Kidney (tissue), 14 donors: ENCODE results near the gene TRIM27. TPM values are rescaled to one million over a fixed set of nuclear protein-coding genes. Genes with fewer than 3 reads are reported as not detected.
"Not testable (repeated sequence)": the region's sequence is repeated elsewhere in the genome, so short reads cannot be mapped to it uniquely, and the experiment has no call there.

Source experiments
- DNase-seq, 5 donors: peaks; one replicate each; pipeline ENCODE4 v3.0.0-alpha.2; 2013 to 2020
- FAIRE-seq: peaks from 2 replicates; lab custom pipeline; 2012; peaks lifted over from hg19 to GRCh38; lab: Jason Lieb, UNC
- H3K27ac ChIP-seq, 2 donors: one replicate each; pipeline ENCODE4 v1.7.0; 2013; ENCODE audit warnings: low read depth in 2 of 2, low read length in 2 of 2, inconsistent platforms in 1 of 2
- H3K27me3 ChIP-seq: one replicate; pipeline ENCODE4 v1.7.1; 2013; ENCODE audit warnings: low read length, inconsistent platforms; ENCODE audit not compliant: control insufficient read depth, insufficient read depth
- H3K36me3 ChIP-seq, 3 donors: one replicate each; pipeline versions ENCODE4 v1.7.0 to v1.7.1; 2013; ENCODE audit warnings: low read length in 3 of 3, control low read depth in 1 of 3, inconsistent platforms in 1 of 3; ENCODE audit not compliant: insufficient read depth in 3 of 3, control insufficient read depth in 2 of 3
- H3K4me1 ChIP-seq, 3 donors: one replicate each; pipeline versions ENCODE4 v1.7.0 to v1.7.1; 2013; ENCODE audit warnings: low read length in 3 of 3, inconsistent platforms in 1 of 3, low read depth in 1 of 3; ENCODE audit not compliant: control insufficient read depth in 2 of 3, insufficient read depth in 2 of 3
- H3K4me3 ChIP-seq, 3 donors: one replicate each; pipeline versions ENCODE4 v1.7.0 to v1.8.1; 2013; ENCODE audit warnings: low read length in 3 of 3, control low read depth in 1 of 3, inconsistent platforms in 1 of 3
- H3K9ac ChIP-seq, 3 donors: one replicate each; pipeline versions ENCODE4 v1.7.0 to v1.7.1; 2013; ENCODE audit warnings: low read length in 3 of 3, control low read depth in 1 of 3, inconsistent platforms in 1 of 3
- H3K9me3 ChIP-seq, 3 donors: one replicate each; pipeline versions ENCODE4 v1.7.0 to v1.7.1; 2013; ENCODE audit warnings: low read length in 3 of 3, control low read depth in 1 of 3, inconsistent platforms in 1 of 3; ENCODE audit not compliant: control insufficient read depth in 2 of 3, insufficient read depth in 1 of 3
- intact Hi-C: fragments of 100-400 bp; cut with DNase I; formaldehyde crosslinking; loops from one replicate; pipeline ENCODE4 v1.11.1; 2022
- polyA plus RNA-seq: library from polyadenylated mRNA; stranded (reverse); fragments of 350-450 nt; fragmentation: Illumina TruSeq; extraction: RNeasy Lipid Tissue Mini Kit (QIAGEN cat#74804); gene quantifications from one replicate; pipeline ENCODE4 v1.2.3, GENCODE V29; 2014; ENCODE audit warnings: low read depth, low replicate concordance; ENCODE audit not compliant: insufficient read depth
- total RNA-seq: library from RNA; stranded (reverse); fragmentation: NEBNext Ultra II Directional; extraction: Animal tissue kit (Norgen Biotek cat#: 25700); gene quantifications from one replicate; pipeline ENCODE4 v1.2.1, GENCODE V29; 2021
- TF ChIP-seq, protein P1 (sequence below): IDR thresholded peaks from 3 replicates; pipeline ENCODE4 v1.5.1; 2012; ENCODE audit warnings: mild to moderate bottlenecking, moderate library complexity, borderline replicate concordance; ENCODE audit not compliant: insufficient read depth; ENCODE audit errors: extremely low read depth
- donor health status: control.
- donor health status: control.
- donor health status: control.
- donor health status: control.
- donor health status: control.
- donor health status: DM: yes; HTN: yes; CAD: no.
- donor health status: Normal renal cell carcinoma (clear cell type).

TRIM27 gene
- total and polyA plus RNA-seq, 2 donors from 2014 or later: 33.9 to 47.7 TPM

GRCh38 chr6:28861339-28861738 is 62.4 kb downstream of the TRIM27 start:
- no peak overlapping the region for H3K4me3 ChIP-seq
- intact Hi-C loops: no loop called here
- DNase-seq (no peak), FAIRE-seq (no peak)
- no peaks in the 10 kb centered on the region for H3K36me3 ChIP-seq
- H3K27me3 ChIP-seq: no peaks in the 10 kb centered on the region
- TF ChIP-seq, protein P1, sequence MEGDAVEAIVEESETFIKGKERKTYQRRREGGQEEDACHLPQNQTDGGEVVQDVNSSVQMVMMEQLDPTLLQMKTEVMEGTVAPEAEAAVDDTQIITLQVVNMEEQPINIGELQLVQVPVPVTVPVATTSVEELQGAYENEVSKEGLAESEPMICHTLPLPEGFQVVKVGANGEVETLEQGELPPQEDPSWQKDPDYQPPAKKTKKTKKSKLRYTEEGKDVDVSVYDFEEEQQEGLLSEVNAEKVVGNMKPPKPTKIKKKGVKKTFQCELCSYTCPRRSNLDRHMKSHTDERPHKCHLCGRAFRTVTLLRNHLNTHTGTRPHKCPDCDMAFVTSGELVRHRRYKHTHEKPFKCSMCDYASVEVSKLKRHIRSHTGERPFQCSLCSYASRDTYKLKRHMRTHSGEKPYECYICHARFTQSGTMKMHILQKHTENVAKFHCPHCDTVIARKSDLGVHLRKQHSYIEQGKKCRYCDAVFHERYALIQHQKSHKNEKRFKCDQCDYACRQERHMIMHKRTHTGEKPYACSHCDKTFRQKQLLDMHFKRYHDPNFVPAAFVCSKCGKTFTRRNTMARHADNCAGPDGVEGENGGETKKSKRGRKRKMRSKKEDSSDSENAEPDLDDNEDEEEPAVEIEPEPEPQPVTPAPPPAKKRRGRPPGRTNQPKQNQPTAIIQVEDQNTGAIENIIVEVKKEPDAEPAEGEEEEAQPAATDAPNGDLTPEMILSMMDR: no peak
- H3K27ac ChIP-seq: no peak overlapping the region
- no peak overlapping the region for H3K9ac ChIP-seq
- no peaks in the 10 kb centered on the region for H3K9me3 ChIP-seq
- H3K4me1 ChIP-seq: peaks cover 0 to 5% (median 5%) of the 10 kb centered on the region in 3 donors

DNA sequence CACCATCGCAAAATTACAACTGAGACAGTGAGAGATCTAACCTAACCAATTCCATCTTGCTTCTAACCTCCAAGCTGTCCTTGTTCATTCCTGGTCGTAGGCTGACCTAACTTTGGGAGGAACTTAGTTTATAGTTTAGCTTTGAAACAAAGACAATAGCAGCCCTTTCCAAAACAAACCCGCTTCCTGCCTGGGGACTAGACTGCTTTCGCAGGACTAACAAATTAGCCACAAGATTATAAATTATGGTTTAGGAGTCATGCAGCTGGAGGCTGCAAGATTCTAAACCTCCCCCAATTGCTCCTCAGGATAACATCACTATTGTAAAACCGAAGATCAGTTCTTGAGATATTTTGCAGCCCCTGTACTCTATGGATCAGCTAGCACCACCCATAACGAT is 63.2 kb downstream of the TRIM27 start:
- TF ChIP-seq, protein P1: no peak
- intact Hi-C loops: no loop called here
- H3K27ac ChIP-seq: no peak overlapping the region
- no peak for DNase-seq
- H3K36me3 ChIP-seq: no peaks in the 10 kb centered on the region
- H3K9me3 ChIP-seq: peaks cover 0 to 2% (median 0%) of the 10 kb centered on the region in 3 donors
- no peak for FAIRE-seq
- H3K4me3 ChIP-seq: no peak overlapping the region
- no peak overlapping the region for H3K9ac ChIP-seq
- peaks cover 0 to 5% (median 5%) of the 10 kb centered on the region in 3 donors for H3K4me1 ChIP-seq
- H3K27me3 ChIP-seq: no peaks in the 10 kb centered on the region

- no peaks in the 10 kb centered on the region for H3K36me3 ChIP-seq
- peaks cover 0 to 2% (median 0%) of the 10 kb centered on the region in 3 donors for H3K9me3 ChIP-seq
- no peak overlapping the region for H3K9ac ChIP-seq
- no peaks in the 10 kb centered on the region for H3K4me1 ChIP-seq
- no peak overlapping the region for H3K4me3 ChIP-seq
- FAIRE-seq (no peak), DNase-seq (no peak)
- H3K27me3 ChIP-seq: no peaks in the 10 kb centered on the region
- TF ChIP-seq, protein P1: no peak
- intact Hi-C loops: no loop called here
- H3K27ac ChIP-seq: no peak overlapping the region
These were observed 64.8 kb downstream of the TRIM27 start for GRCh38 chr6:28858963-28859362.

DNA sequence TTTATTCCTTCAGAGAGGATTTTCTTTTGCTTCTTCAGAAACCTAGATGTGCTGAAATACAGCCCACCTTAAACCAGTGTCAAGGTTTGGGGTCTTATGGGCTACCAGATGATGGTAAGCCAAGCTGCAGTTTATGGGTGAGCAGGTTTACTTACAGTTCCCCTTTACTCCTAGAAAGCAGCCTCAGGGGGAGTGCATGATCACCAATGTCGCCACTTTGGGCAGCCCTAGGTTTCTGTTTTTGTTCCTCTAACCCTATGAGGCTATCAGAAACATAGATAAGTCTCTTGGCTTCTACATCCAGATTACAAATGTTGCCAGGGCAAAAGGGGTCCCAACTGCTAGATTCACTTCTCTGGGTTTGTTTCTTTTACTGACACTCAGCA is 67.2 kb downstream of the TRIM27 start:
- no peak overlapping the region for H3K27ac ChIP-seq
- no peaks in the 10 kb centered on the region for H3K4me1 ChIP-seq
- no peaks in the 10 kb centered on the region for H3K36me3 ChIP-seq
- FAIRE-seq (no peak), DNase-seq (no peak)
- H3K9ac ChIP-seq: no peak overlapping the region
- H3K9me3 ChIP-seq: peaks cover 0 to 2% (median 0%) of the 10 kb centered on the region in 3 donors
- H3K4me3 ChIP-seq: no peak overlapping the region
- TF ChIP-seq, protein P1: no peak
- H3K27me3 ChIP-seq: no peaks in the 10 kb centered on the region
- intact Hi-C loops: no loop called here

GRCh38 chr6:28854405-28854804 is 69.4 kb downstream of the TRIM27 start:
- H3K9me3 ChIP-seq, H3K27ac ChIP-seq, FAIRE-seq, H3K4me1 ChIP-seq, H3K36me3 ChIP-seq, H3K4me3 ChIP-seq, DNase-seq, H3K27me3 ChIP-seq, H3K9ac ChIP-seq, intact Hi-C loops: not testable (repeated sequence)
